GM19023 (cell line): ENCODE measurements around the gene RNF220.

Experiments
- ATAC-seq: cut with Tn5 transposase; IDR thresholded peaks from one replicate; pipeline ENCODE4 v1.9.1; 2021; ENCODE audit warnings: mild to moderate bottlenecking, moderate library complexity; ENCODE audit not compliant: unreplicated experiment

The RNF220 gene

GRCh38 chr1:44605914-44606615 is 201.0 kb downstream of the RNF220 start:
- no peak for ATAC-seq

GRCh38 chr1:44606701-44607281 is 201.7 kb downstream of the RNF220 start:
- ATAC-seq: no peak

GRCh38 chr1:44608141-44608540 is 203.1 kb downstream of the RNF220 start:
- ATAC-seq: no peak

- ATAC-seq: no peak
Observed at GRCh38 chr1:44609412-44609767, 204.3 kb downstream of the RNF220 start.

- ATAC-seq: no peak
Observed at GRCh38 chr1:44609768-44610526, 204.9 kb downstream of the RNF220 start.

- ATAC-seq: no peak
Observed at GRCh38 chr1:44610527-44611148, 205.6 kb downstream of the RNF220 start.

- no peak for ATAC-seq
Observed at GRCh38 chr1:44611419-44611818, 206.4 kb downstream of the RNF220 start.

- ATAC-seq: no peak
Observed at GRCh38 chr1:44611866-44612265, 206.8 kb downstream of the RNF220 start.

- no peak for ATAC-seq
Observed at GRCh38 chr1:44613941-44614340, 208.9 kb downstream of the RNF220 start.

GRCh38 chr1:44616284-44616990 is 211.4 kb downstream of the RNF220 start:
- ATAC-seq: no peak

- no peak for ATAC-seq
Observed at GRCh38 chr1:44616991-44617702, 212.1 kb downstream of the RNF220 start.

GRCh38 chr1:44617703-44618029 is 212.6 kb downstream of the RNF220 start:
- no peak for ATAC-seq

- ATAC-seq: no peak
Observed at GRCh38 chr1:44619261-44619900, 214.3 kb downstream of the RNF220 start.

- ATAC-seq: no peak
Observed at GRCh38 chr1:44620072-44620471, 215.0 kb downstream of the RNF220 start.

GRCh38 chr1:44621841-44622286 is 216.8 kb downstream of the RNF220 start:
- no peak for ATAC-seq

- no peak for ATAC-seq
Observed at GRCh38 chr1:44624268-44624901, 219.3 kb downstream of the RNF220 start.

GRCh38 chr1:44625348-44625747 is 220.3 kb downstream of the RNF220 start:
- ATAC-seq: no peak

- ATAC-seq: no peak
Observed at GRCh38 chr1:44628962-44629756, 224.1 kb downstream of the RNF220 start.

GRCh38 chr1:44630116-44630515 is 225.1 kb downstream of the RNF220 start:
- no peak for ATAC-seq
